Nephron progenitor cell (in vitro differentiated cells): ENCODE measurements around the gene ACOT4.
"Not testable (repeated sequence)": the region's sequence is repeated elsewhere in the genome, so short reads cannot be mapped to it uniquely, and the experiment has no call there.

ENCODE experiments used
- DNase-seq: peaks from one replicate; pipeline ENCODE4 v3.0.0; 2021
- H3K27ac Mint-ChIP-seq: 2 replicates; pipeline ENCODE4 v1.8.0; 2021; ENCODE audit warnings: mild to moderate bottlenecking, moderate library complexity, mixed read lengths
- H3K27me3 Mint-ChIP-seq: 2 replicates; pipeline ENCODE4 v1.8.0; 2021; ENCODE audit warnings: mild to moderate bottlenecking, low read depth, mixed read lengths; ENCODE audit not compliant: poor library complexity
- H3K36me3 Mint-ChIP-seq: 2 replicates; pipeline ENCODE4 v1.8.0; 2021; ENCODE audit warnings: low read depth, mixed read lengths
- H3K4me1 Mint-ChIP-seq: 2 replicates; pipeline ENCODE4 v1.8.0; 2021; ENCODE audit warnings: mixed read lengths
- H3K4me3 Mint-ChIP-seq: 2 replicates; pipeline ENCODE4 v1.8.0; 2021; ENCODE audit warnings: mild to moderate bottlenecking, moderate library complexity, mixed read lengths
- H3K9me3 Mint-ChIP-seq: 2 replicates; pipeline ENCODE4 v1.8.0; 2021; ENCODE audit warnings: mild to moderate bottlenecking, moderate library complexity, mixed read lengths
- CTCF ChIP-seq: fragments of 200-600 bp; sonication (generic); IDR thresholded peaks from 2 replicates; pipeline ENCODE4 v1.5.0; 2021; ENCODE audit warnings: antibody characterized with exemption

ACOT4 gene

DNA sequence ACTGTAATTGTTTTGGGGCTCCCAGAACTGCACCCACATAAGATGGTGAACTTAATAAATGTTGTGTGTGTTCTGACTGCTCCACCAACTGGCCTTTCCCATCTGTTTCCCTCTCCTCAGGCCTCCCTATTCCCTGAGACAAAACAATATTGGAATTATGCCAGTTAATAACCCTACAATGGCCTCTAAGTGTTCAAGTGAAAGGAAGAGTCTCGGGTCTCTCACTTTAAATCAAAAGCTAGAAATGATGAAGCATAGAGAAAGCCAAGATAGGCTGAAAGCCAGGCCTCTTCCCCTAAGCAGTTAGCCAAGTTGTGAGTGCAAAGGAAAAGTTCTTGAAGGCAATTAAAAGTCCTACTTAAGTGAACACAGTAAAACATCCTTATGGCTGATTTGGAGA is 34.0 kb downstream of the ACOT4 start:
- DNase-seq = no peak
- no peak overlapping the region for H3K27ac Mint-ChIP-seq
- H3K4me3 Mint-ChIP-seq = no peak overlapping the region
- H3K36me3 Mint-ChIP-seq = no peaks in the 10 kb centered on the region
- H3K4me1 Mint-ChIP-seq = no peaks in the 10 kb centered on the region
- TF ChIP-seq CTCF = no peak
- H3K27me3 Mint-ChIP-seq = peaks cover 18% of the 10 kb centered on the region
- no peaks in the 10 kb centered on the region for H3K9me3 Mint-ChIP-seq

- Mint-ChIP-seq H3K9me3 (no peaks in the 10 kb centered on the region), H3K4me3 (no peak overlapping the region), H3K27ac (no peak overlapping the region), H3K27me3 (peaks cover 10% of the 10 kb centered on the region), H3K4me1 (no peaks in the 10 kb centered on the region), H3K36me3 (no peaks in the 10 kb centered on the region)
- no peak for DNase-seq
- TF ChIP-seq CTCF = no peak
Observed at GRCh38 chr14:73627151-73627558, 35.5 kb downstream of the ACOT4 start.

GRCh38 chr14:73630009-73630780 is 38.5 kb downstream of the ACOT4 start:
- H3K36me3 Mint-ChIP-seq = no peaks in the 10 kb centered on the region
- DNase-seq = no peak
- peaks cover 33% of the 10 kb centered on the region for H3K27me3 Mint-ChIP-seq
- peaks cover 6% of the 10 kb centered on the region for H3K4me1 Mint-ChIP-seq
- H3K9me3 Mint-ChIP-seq = no peaks in the 10 kb centered on the region
- TF ChIP-seq CTCF = no peak
- no peak overlapping the region for H3K4me3 Mint-ChIP-seq
- no peak overlapping the region for H3K27ac Mint-ChIP-seq

GRCh38 chr14:73633116-73634010 is 41.7 kb downstream of the ACOT4 start:
- Mint-ChIP-seq H3K36me3 (no peaks in the 10 kb centered on the region), H3K27ac (no peak overlapping the region), H3K4me1 (peaks cover 6% of the 10 kb centered on the region), H3K27me3 (peaks cover 50% of the 10 kb centered on the region), H3K4me3 (peak overlapping the region; percentile 77), H3K9me3 (no peaks in the 10 kb centered on the region)
- TF ChIP-seq CTCF = peak; percentile 83
- DNase-seq = peak; percentile 54

- H3K36me3 Mint-ChIP-seq = no peaks in the 10 kb centered on the region
- H3K27ac Mint-ChIP-seq = no peak overlapping the region
- peaks cover 59% of the 10 kb centered on the region for H3K27me3 Mint-ChIP-seq
- H3K9me3 Mint-ChIP-seq = no peaks in the 10 kb centered on the region
- H3K4me1 Mint-ChIP-seq = peaks cover 6% of the 10 kb centered on the region
- no peak for TF ChIP-seq CTCF
- H3K4me3 Mint-ChIP-seq = peak overlapping the region; percentile 77
- DNase-seq = peak; percentile 56
Observed at GRCh38 chr14:73634011-73634833, 42.5 kb downstream of the ACOT4 start.

- not testable (repeated sequence) for H3K27ac Mint-ChIP-seq, H3K4me1 Mint-ChIP-seq, DNase-seq, H3K4me3 Mint-ChIP-seq, H3K9me3 Mint-ChIP-seq, H3K36me3 Mint-ChIP-seq
- peaks cover 67% of the 10 kb centered on the region for H3K27me3 Mint-ChIP-seq
Observed at GRCh38 chr14:73636355-73636754, 44.7 kb downstream of the ACOT4 start.
